Measurements from ENCODE around the gene CAPN15.

GRCh38 chr16:534856-535445 lies 7.4 kb downstream of the CAPN15 start:
- TF ChIP-seq POLR2AphosphoS5 (IDR thresholded peaks at IDR 0.05; ENCODE audit: low read depth, low read length) (no peak), SIN3A (IDR thresholded peaks at IDR 0.05; ENCODE audit: borderline replicate concordance, insufficient read depth, low read length) (no peak), REST (IDR thresholded peaks at IDR 0.05; ENCODE audit: insufficient read depth in 1 of 2, low read depth in 2 of 2, low read length in 2 of 2) (no peak), TAF1 (IDR thresholded peaks at IDR 0.05; ENCODE audit: borderline replicate concordance, insufficient read depth, low read length) (no peak)

Data from PFSK-1 (cell line).